ENCODE results near the gene ACOX2.

Gene ACOX2

GRCh38 chr3:58471025-58471887 is 65.7 kb downstream of the ACOX2 start:
- H2AFZ ChIP-seq (ENCODE audit: low read length): no peak overlapping the region
- H3K4me3 ChIP-seq (ENCODE audit: low read length, poor library complexity, severe bottlenecking): peak overlapping the region; percentile 2
- H3K4me1 ChIP-seq (ENCODE audit: insufficient read depth, low read length, poor library complexity, severe bottlenecking): peaks cover 30% of the 10 kb centered on the region
- H3K27me3 ChIP-seq (ENCODE audit: insufficient read depth, low read length, poor library complexity, severe bottlenecking): no peaks in the 10 kb centered on the region
- H3K9me3 ChIP-seq (ENCODE audit: insufficient read depth, low read depth, low read length): no peaks in the 10 kb centered on the region
- no peaks in the 10 kb centered on the region for H3K36me3 ChIP-seq (ENCODE audit: insufficient read depth, low read length)
- H3K9me2 ChIP-seq (replicated peaks; ENCODE audit: low read depth, low read length): no peaks in the 10 kb centered on the region
- peaks cover 5% of the 10 kb centered on the region; the same call in 1 of the 2 replicates for H3F3A ChIP-seq (ENCODE audit: low read depth)
- no peak overlapping the region for H3K9ac ChIP-seq (ENCODE audit: low read depth, low read length, poor library complexity, severe bottlenecking)
- H3K4me2 ChIP-seq (ENCODE audit: low read depth, low read length, poor library complexity, severe bottlenecking): peak overlapping the region; percentile 57
- H3K79me2 ChIP-seq (ENCODE audit: insufficient read depth, low read length): no peaks in the 10 kb centered on the region
- TF ChIP-seq EZH2phosphoT487 (IDR thresholded peaks at IDR 0.05; ENCODE audit: borderline replicate concordance) (no peak), CTCF (conservative IDR thresholded peaks at IDR 0.05; ENCODE audit: low read length) (no peak)
- H4K20me1 ChIP-seq (ENCODE audit: insufficient read depth, low read length, poor library complexity, severe bottlenecking): no peaks in the 10 kb centered on the region

DNA sequence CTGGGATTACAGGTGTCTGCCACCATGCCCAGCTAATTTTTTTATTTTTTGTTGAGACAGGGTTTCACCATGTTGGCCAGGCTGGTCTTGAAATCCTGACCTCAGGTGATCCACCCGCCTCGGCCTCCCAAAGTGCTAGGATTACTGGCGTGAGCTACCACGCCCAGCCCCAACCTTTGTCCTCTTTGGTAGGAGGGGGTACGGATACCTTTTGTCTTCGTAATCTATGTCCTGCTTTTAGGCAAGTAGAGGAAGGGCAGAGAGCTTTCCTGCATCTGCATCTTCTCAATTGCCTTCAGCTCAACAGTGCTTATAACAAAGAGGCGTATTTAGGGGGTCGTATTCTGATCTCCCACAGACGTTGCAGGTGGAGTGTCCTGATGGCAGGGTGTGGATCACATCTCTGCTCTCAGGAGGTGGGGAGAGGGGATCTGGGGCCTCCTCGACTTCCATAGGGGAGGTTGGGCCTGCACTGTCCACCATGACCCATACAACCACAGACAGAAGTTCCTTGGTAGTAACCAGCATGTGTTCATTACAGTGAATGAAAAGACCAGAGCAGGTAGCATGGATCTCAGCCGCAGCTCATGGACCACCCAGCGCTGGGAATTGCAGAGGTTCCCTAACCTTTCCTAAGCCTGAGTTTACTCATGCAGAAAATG is 66.5 kb downstream of the ACOX2 start:
- Histone ChIP-seq H4K20me1 (ENCODE audit: insufficient read depth, low read length, poor library complexity, severe bottlenecking) (no peaks in the 10 kb centered on the region), H2AFZ (ENCODE audit: low read length) (no peak overlapping the region), H3K9me2 (replicated peaks; ENCODE audit: low read depth, low read length) (no peaks in the 10 kb centered on the region), H3K4me3 (ENCODE audit: low read length, poor library complexity, severe bottlenecking) (no peak overlapping the region), H3K4me1 (ENCODE audit: insufficient read depth, low read length, poor library complexity, severe bottlenecking) (peaks cover 30% of the 10 kb centered on the region), H3K9ac (ENCODE audit: low read depth, low read length, poor library complexity, severe bottlenecking) (no peak overlapping the region), H3F3A (ENCODE audit: low read depth) (peaks cover 5% of the 10 kb centered on the region; the same call in 1 of the 2 replicates), H3K27me3 (ENCODE audit: insufficient read depth, low read length, poor library complexity, severe bottlenecking) (no peaks in the 10 kb centered on the region), H3K79me2 (ENCODE audit: insufficient read depth, low read length) (no peaks in the 10 kb centered on the region), H3K36me3 (ENCODE audit: insufficient read depth, low read length) (no peaks in the 10 kb centered on the region), H3K4me2 (ENCODE audit: low read depth, low read length, poor library complexity, severe bottlenecking) (peak overlapping the region; percentile 57), H3K9me3 (ENCODE audit: insufficient read depth, low read depth, low read length) (no peaks in the 10 kb centered on the region)
- no peak for TF ChIP-seq CTCF (conservative IDR thresholded peaks at IDR 0.05; ENCODE audit: low read length)
- no peak for TF ChIP-seq EZH2phosphoT487 (IDR thresholded peaks at IDR 0.05; ENCODE audit: borderline replicate concordance)

GRCh38 chr3:58469096-58469495 is 67.9 kb downstream of the ACOX2 start:
- TF ChIP-seq EZH2phosphoT487 (IDR thresholded peaks at IDR 0.05; ENCODE audit: borderline replicate concordance): no peak
- TF ChIP-seq CTCF (conservative IDR thresholded peaks at IDR 0.05; ENCODE audit: low read length): no peak
- no peaks in the 10 kb centered on the region for H4K20me1 ChIP-seq (ENCODE audit: insufficient read depth, low read length, poor library complexity, severe bottlenecking)
- H3F3A ChIP-seq (ENCODE audit: low read depth): peaks cover 5% of the 10 kb centered on the region; the same call in 1 of the 2 replicates
- no peaks in the 10 kb centered on the region for H3K36me3 ChIP-seq (ENCODE audit: insufficient read depth, low read length)
- H3K9me2 ChIP-seq (replicated peaks; ENCODE audit: low read depth, low read length): no peaks in the 10 kb centered on the region
- H3K9ac ChIP-seq (ENCODE audit: low read depth, low read length, poor library complexity, severe bottlenecking): no peak overlapping the region
- H3K4me3 ChIP-seq (ENCODE audit: low read length, poor library complexity, severe bottlenecking): no peak overlapping the region
- no peak overlapping the region for H2AFZ ChIP-seq (ENCODE audit: low read length)
- H3K4me1 ChIP-seq (ENCODE audit: insufficient read depth, low read length, poor library complexity, severe bottlenecking): peaks cover 19% of the 10 kb centered on the region
- no peaks in the 10 kb centered on the region for H3K79me2 ChIP-seq (ENCODE audit: insufficient read depth, low read length)
- no peaks in the 10 kb centered on the region for H3K9me3 ChIP-seq (ENCODE audit: insufficient read depth, low read depth, low read length)
- H3K27me3 ChIP-seq (ENCODE audit: insufficient read depth, low read length, poor library complexity, severe bottlenecking): no peaks in the 10 kb centered on the region
- no peak overlapping the region for H3K4me2 ChIP-seq (ENCODE audit: low read depth, low read length, poor library complexity, severe bottlenecking)
